Activated T-helper 2 cell treated with anti-CD3 and anti-CD28 coated beads, Interferon-gamma antibody, Interleukin-2, Interleukin-4, amounts not matched to agents 10 μg/mL and 5 μg/mL and 100 μg/mL, durations not matched to agents 14 hours and 24 hours and 36 hours (primary cell): ENCODE measurements around the gene LYSMD4. TPM values are rescaled to one million over a fixed set of nuclear protein-coding genes. Genes with fewer than 3 reads are reported as not detected.

ENCODE experiments used
- DNase-seq: peaks from one replicate; pipeline ENCODE4 v3.0.0; 2021; ENCODE audit warnings: low spot score
- H3K27ac Mint-ChIP-seq: one replicate; pipeline ENCODE4 v1.8.0; 2021; ENCODE audit warnings: mixed read lengths
- H3K27me3 Mint-ChIP-seq: one replicate; pipeline ENCODE4 v1.8.0; 2021; ENCODE audit warnings: low read depth, mixed read lengths
- H3K36me3 Mint-ChIP-seq: one replicate; pipeline ENCODE4 v1.8.0; 2021; ENCODE audit warnings: low read depth, mixed read lengths
- H3K4me1 Mint-ChIP-seq: one replicate; pipeline ENCODE4 v1.8.0; 2021; ENCODE audit warnings: low read depth, mixed read lengths
- H3K4me3 Mint-ChIP-seq: one replicate; pipeline ENCODE4 v1.8.0; 2021; ENCODE audit warnings: low read depth, mild to moderate bottlenecking, moderate library complexity, mixed read lengths
- H3K9me3 Mint-ChIP-seq: one replicate; pipeline ENCODE4 v1.8.0; 2021; ENCODE audit warnings: mixed read lengths
- intact Hi-C: fragments of 100-400 bp; cut with micrococcal nuclease; formaldehyde crosslinking; loops from one replicate; pipeline ENCODE4 v1.15.1; 2023
- total RNA-seq: library from RNA; stranded (reverse); gene quantifications from 2 replicates; pipeline ENCODE4 v1.2.3, GENCODE V29; 2022

Gene LYSMD4
- total RNA-seq, 1 donor from 2014 or later: 7.6 TPM

DNA sequence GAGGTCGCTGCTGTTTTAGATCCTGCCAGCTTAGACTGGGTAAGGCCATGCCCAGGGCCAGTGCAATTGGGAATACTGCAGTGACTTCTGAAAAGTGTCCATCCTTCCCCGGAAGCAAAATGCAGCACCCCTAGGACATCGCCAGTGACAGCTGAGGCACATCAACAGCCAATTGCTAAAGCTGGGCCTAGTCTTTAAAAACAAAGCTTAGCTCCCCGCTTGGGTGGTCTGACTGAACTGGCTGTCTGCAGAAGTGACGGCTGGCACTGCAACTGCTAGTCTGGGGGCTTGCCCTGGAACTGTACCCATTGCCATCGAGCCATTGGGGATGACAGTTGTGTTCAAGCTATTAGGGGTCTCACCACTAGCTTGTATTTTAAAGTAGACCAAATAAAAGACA is 4.3 kb downstream of the LYSMD4 start:
- peaks cover 13% of the 10 kb centered on the region for H3K4me1 Mint-ChIP-seq
- no peak for DNase-seq
- H3K27ac Mint-ChIP-seq: no peak overlapping the region
- peaks cover 9% of the 10 kb centered on the region for H3K36me3 Mint-ChIP-seq
- intact Hi-C loops: no loop called here
- no peaks in the 10 kb centered on the region for H3K9me3 Mint-ChIP-seq
- H3K4me3 Mint-ChIP-seq: no peak overlapping the region
- no peaks in the 10 kb centered on the region for H3K27me3 Mint-ChIP-seq

GRCh38 chr15:99727733-99728132 is 5.5 kb downstream of the LYSMD4 start:
- Mint-ChIP-seq H3K9me3 (no peaks in the 10 kb centered on the region), H3K4me1 (peaks cover 10% of the 10 kb centered on the region), H3K4me3 (no peak overlapping the region), H3K27me3 (no peaks in the 10 kb centered on the region), H3K27ac (no peak overlapping the region), H3K36me3 (peaks cover 9% of the 10 kb centered on the region)
- DNase-seq: no peak
- intact Hi-C loops: no loop called here

DNA sequence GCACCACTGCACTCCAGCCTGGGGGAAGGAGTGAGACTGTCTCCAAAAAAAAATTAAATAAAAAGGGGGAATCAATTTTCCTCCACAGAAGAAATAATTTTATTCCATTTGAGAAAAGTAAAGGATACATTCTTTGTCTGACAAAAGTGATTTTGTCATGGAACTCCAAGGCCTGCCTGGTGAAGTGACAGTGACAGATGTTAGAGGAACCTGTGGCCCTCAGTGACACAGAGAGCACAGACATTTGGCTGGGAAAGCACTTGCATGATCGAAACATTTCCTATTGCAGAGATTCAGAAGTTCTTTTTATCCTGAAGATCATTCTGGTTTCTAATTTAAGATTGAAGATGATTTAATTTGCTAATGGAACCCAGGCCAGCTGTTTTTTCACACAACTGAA is 5.9 kb downstream of the LYSMD4 start:
- no peaks in the 10 kb centered on the region for H3K27me3 Mint-ChIP-seq
- H3K27ac Mint-ChIP-seq: no peak overlapping the region
- intact Hi-C loops: no loop called here

GRCh38 chr15:99726333-99726732 is 6.9 kb downstream of the LYSMD4 start:
- peaks cover 9% of the 10 kb centered on the region for H3K36me3 Mint-ChIP-seq
- peaks cover 2% of the 10 kb centered on the region for H3K4me1 Mint-ChIP-seq
- intact Hi-C loops: no loop called here
- H3K4me3 Mint-ChIP-seq: no peak overlapping the region
- no peak overlapping the region for H3K27ac Mint-ChIP-seq
- DNase-seq: no peak
- H3K9me3 Mint-ChIP-seq: no peaks in the 10 kb centered on the region
- no peaks in the 10 kb centered on the region for H3K27me3 Mint-ChIP-seq

More for the DNA sequence above, 5.9 kb downstream of the LYSMD4 start:
- H3K36me3 Mint-ChIP-seq: peaks cover 9% of the 10 kb centered on the region
- no peaks in the 10 kb centered on the region for H3K9me3 Mint-ChIP-seq
- DNase-seq: no peak
- H3K4me3 Mint-ChIP-seq: no peak overlapping the region
- H3K4me1 Mint-ChIP-seq: peaks cover 7% of the 10 kb centered on the region

DNA sequence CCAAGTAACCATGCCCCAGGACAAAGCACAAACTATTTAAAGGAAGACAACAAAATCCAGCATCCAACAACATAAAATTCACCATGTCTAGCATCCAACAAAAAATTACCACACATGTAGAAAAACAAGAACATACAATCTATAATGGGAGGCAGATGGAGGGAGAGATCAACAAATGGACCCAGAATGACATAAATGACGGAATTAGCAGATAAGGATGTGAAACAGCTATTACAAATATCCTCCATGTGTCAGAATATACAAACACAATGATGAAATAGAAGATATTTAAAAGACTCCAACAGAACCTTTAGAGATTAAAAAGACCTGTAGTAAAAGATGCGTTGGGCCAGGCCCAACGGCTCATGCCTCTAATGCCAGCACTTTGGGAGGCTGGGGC is 10.8 kb downstream of the LYSMD4 start:
- Mint-ChIP-seq H3K9me3 (no peaks in the 10 kb centered on the region), H3K36me3 (peaks cover 11% of the 10 kb centered on the region), H3K27me3 (no peaks in the 10 kb centered on the region), H3K4me3 (no peak overlapping the region), H3K4me1 (peaks cover 37% of the 10 kb centered on the region), H3K27ac (peak overlapping the region; percentile 5)
- intact Hi-C loops: no loop called here
- no peak for DNase-seq

DNA sequence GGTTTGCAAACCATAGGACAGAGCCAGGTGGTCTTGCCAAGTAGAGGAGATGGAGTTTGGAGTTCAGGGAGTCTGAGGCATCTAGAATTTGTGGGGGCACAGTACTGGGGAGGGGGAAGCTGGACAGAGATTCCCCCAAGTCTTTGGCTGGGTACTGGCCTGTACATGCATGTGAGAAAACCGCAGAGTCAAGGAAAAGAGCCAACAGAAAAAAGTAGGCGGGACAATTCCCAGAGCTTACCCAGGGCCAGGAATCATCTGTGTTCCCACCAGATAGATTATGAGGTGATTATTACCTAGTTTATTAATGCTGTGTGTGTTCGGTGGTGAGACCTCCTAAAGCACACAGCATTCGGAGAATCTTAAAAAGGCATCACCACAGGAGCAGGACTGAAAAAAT is 11.3 kb downstream of the LYSMD4 start:
- Mint-ChIP-seq H3K4me3 (no peak overlapping the region), H3K27me3 (no peaks in the 10 kb centered on the region), H3K27ac (no peak overlapping the region), H3K4me1 (peaks cover 37% of the 10 kb centered on the region), H3K36me3 (peaks cover 11% of the 10 kb centered on the region), H3K9me3 (no peaks in the 10 kb centered on the region)
- intact Hi-C loops: no loop called here
- no peak for DNase-seq

GRCh38 chr15:99721104-99721778 is 12.0 kb downstream of the LYSMD4 start:
- Mint-ChIP-seq H3K36me3 (peaks cover 11% of the 10 kb centered on the region), H3K9me3 (no peaks in the 10 kb centered on the region), H3K27ac (peak overlapping the region; percentile 56), H3K4me1 (peaks cover 37% of the 10 kb centered on the region), H3K27me3 (no peaks in the 10 kb centered on the region), H3K4me3 (no peak overlapping the region)
- no peak for DNase-seq
- intact Hi-C loops: no loop called here

DNA sequence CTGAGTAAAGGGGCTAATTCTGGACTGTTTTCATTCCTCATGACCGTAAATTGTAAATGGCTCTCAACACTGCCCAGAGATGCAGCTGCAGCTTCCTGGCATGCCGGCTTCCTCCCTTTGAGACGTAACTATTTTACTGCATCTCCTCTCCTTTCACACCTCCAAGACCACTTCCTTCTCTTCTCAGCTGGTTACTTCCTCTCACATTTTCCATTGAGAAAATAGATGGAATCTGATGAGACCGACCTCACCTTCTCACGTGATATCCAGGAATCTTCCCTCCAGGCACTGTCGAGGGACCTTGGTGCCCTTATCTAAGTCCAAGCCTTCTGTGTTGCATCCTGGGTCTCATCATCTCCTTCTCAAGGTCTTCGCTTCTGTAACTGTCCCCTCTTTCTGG is 12.7 kb downstream of the LYSMD4 start:
- Mint-ChIP-seq H3K4me3 (peak overlapping the region; percentile 48), H3K27ac (peak overlapping the region; percentile 56), H3K36me3 (peaks cover 11% of the 10 kb centered on the region), H3K4me1 (peaks cover 37% of the 10 kb centered on the region), H3K27me3 (no peaks in the 10 kb centered on the region), H3K9me3 (no peaks in the 10 kb centered on the region)
- intact Hi-C loops: no loop called here
- no peak for DNase-seq

- H3K27ac Mint-ChIP-seq: peak overlapping the region; percentile 4
- H3K4me1 Mint-ChIP-seq: peaks cover 37% of the 10 kb centered on the region
- H3K4me3 Mint-ChIP-seq: no peak overlapping the region
- H3K27me3 Mint-ChIP-seq: no peaks in the 10 kb centered on the region
- no peak for DNase-seq
- H3K9me3 Mint-ChIP-seq: no peaks in the 10 kb centered on the region
- peaks cover 11% of the 10 kb centered on the region for H3K36me3 Mint-ChIP-seq
- intact Hi-C loops: no loop called here
Measured at GRCh38 chr15:99719096-99719541, 14.1 kb downstream of the LYSMD4 start.

DNA sequence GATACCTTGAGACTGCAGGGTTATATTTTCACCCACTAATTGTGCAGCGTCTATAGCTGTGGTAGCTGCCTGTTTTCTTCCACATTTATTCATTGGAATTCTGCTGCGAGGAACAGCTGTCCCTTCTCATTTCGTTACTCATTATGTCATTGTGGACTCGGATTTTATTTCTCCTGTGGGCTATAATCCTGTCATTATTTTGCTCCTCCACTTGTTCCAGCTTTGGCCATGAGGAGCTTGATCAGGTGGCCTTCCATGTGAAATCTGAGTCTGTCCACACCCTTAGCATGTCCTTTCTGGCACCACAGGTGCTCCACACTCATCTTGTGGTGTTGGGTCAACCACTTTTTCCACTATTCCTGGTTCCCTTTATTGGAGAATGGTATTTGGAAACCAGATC is 14.8 kb downstream of the LYSMD4 start:
- Mint-ChIP-seq H3K4me1 (peaks cover 37% of the 10 kb centered on the region), H3K9me3 (no peaks in the 10 kb centered on the region), H3K4me3 (no peak overlapping the region), H3K36me3 (peaks cover 11% of the 10 kb centered on the region), H3K27ac (no peak overlapping the region), H3K27me3 (no peaks in the 10 kb centered on the region)
- intact Hi-C loops: no loop called here
- DNase-seq: no peak

GRCh38 chr15:99717161-99718009 is 15.9 kb downstream of the LYSMD4 start:
- peaks cover 37% of the 10 kb centered on the region for H3K4me1 Mint-ChIP-seq
- H3K27me3 Mint-ChIP-seq: no peaks in the 10 kb centered on the region
- H3K36me3 Mint-ChIP-seq: peaks cover 18% of the 10 kb centered on the region
- H3K4me3 Mint-ChIP-seq: no peak overlapping the region
- no peaks in the 10 kb centered on the region for H3K9me3 Mint-ChIP-seq
- DNase-seq: no peak
- intact Hi-C loops: no loop called here
- no peak overlapping the region for H3K27ac Mint-ChIP-seq

DNA sequence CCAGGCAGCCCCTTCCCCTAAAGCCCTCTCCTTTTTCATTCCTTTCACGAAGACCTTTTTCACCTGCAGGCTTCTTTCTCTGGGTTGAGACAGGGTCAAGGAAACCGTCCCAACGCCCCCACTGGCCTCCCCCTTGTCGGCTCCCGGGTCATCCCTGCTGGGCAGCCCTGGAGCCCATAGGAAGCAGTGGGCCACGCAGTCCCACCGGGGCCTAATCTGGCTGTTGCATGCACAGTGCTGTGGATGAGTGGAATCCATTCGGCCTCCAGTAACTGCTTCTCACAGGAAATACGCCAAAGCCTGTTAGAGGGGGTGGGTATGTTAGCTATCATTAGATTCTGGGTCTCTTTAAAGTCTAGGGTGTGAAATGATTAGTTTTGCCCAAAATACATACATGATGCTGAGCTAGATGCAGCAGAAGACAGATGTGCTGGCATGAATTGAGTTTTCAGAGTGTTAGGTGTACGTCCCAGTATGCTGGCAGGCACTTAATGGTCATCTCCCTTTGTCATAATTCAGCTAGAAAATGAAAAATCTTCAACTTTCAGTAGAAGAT is 16.6 kb downstream of the LYSMD4 start:
- peaks cover 35% of the 10 kb centered on the region for H3K4me1 Mint-ChIP-seq
- intact Hi-C loops: no loop called here
- no peaks in the 10 kb centered on the region for H3K27me3 Mint-ChIP-seq
- no peak overlapping the region for H3K27ac Mint-ChIP-seq
- peaks cover 23% of the 10 kb centered on the region for H3K36me3 Mint-ChIP-seq
- no peak overlapping the region for H3K4me3 Mint-ChIP-seq
- H3K9me3 Mint-ChIP-seq: no peaks in the 10 kb centered on the region
- DNase-seq: no peak

GRCh38 chr15:99712415-99712814 is 20.8 kb downstream of the LYSMD4 start:
- peaks cover 38% of the 10 kb centered on the region for H3K36me3 Mint-ChIP-seq
- intact Hi-C loops: no loop called here
- H3K27ac Mint-ChIP-seq: no peak overlapping the region
- H3K4me1 Mint-ChIP-seq: peaks cover 10% of the 10 kb centered on the region
- no peak overlapping the region for H3K4me3 Mint-ChIP-seq
- H3K27me3 Mint-ChIP-seq: no peaks in the 10 kb centered on the region
- H3K9me3 Mint-ChIP-seq: no peaks in the 10 kb centered on the region
- no peak for DNase-seq
